Colonic mucosa (tissue), 4 donors: ENCODE measurements around the gene GNB1. TPM values are rescaled to one million over a fixed set of nuclear protein-coding genes. Genes with fewer than 3 reads are reported as not detected.

ENCODE experiments used
- DNase-seq: peaks from one replicate; pipeline ENCODE4 v3.0.0-alpha.2; 2020
- H3K27ac ChIP-seq: fragments of 200-600 bp; one replicate; pipeline ENCODE4 v1.8.0; 2021
- H3K27me3 ChIP-seq: fragments of 200-600 bp; one replicate; pipeline ENCODE4 v1.8.0; 2021
- H3K36me3 ChIP-seq: fragments of 200-600 bp; one replicate; pipeline ENCODE4 v1.8.0; 2021
- H3K4me1 ChIP-seq: fragments of 200-600 bp; one replicate; pipeline ENCODE4 v1.8.0; 2021; ENCODE audit warnings: mild to moderate bottlenecking
- H3K4me3 ChIP-seq: fragments of 200-600 bp; one replicate; pipeline ENCODE4 v1.8.0; 2021
- H3K9ac ChIP-seq, 2 donors: one replicate each; pipeline ENCODE4 v1.7.0; 2013; ENCODE audit warnings: control low read depth in 2 of 2, low read depth in 2 of 2, low read length in 2 of 2
- H3K9me3 ChIP-seq: fragments of 200-600 bp; one replicate; pipeline ENCODE4 v1.8.0; 2021
- intact Hi-C: fragments of 100-400 bp; cut with DNase I; formaldehyde crosslinking; loops from one replicate; pipeline ENCODE4 v1.14.1; 2022
- total RNA-seq, 2 donors: library from RNA; stranded (reverse); fragmentation: NEBNext Ultra II Directional in 1 of 2; extraction: Animal tissue kit (Norgen Biotek cat#: 25700) in 1 of 2; gene quantifications; one replicate each; pipeline ENCODE4 v1.2.1, GENCODE V29; 2021
- TF ChIP-seq, protein P1 (sequence below): fragments of 200-600 bp; IDR thresholded peaks from one replicate; pipeline ENCODE4 v1.8.0; 2022; ENCODE audit warnings: antibody characterized with exemption, mild to moderate bottlenecking
- donor health status: healthy.
- donor health status: DM: no; HTN: no; CAD: no.
- donor health status: DM: no; HTN: no; CAD: no.

Gene GNB1
- total RNA-seq, 2 donors from 2014 or later: 281 to 367 TPM

- H3K9me3 ChIP-seq: no peaks in the 10 kb centered on the region
- TF ChIP-seq, protein P1, sequence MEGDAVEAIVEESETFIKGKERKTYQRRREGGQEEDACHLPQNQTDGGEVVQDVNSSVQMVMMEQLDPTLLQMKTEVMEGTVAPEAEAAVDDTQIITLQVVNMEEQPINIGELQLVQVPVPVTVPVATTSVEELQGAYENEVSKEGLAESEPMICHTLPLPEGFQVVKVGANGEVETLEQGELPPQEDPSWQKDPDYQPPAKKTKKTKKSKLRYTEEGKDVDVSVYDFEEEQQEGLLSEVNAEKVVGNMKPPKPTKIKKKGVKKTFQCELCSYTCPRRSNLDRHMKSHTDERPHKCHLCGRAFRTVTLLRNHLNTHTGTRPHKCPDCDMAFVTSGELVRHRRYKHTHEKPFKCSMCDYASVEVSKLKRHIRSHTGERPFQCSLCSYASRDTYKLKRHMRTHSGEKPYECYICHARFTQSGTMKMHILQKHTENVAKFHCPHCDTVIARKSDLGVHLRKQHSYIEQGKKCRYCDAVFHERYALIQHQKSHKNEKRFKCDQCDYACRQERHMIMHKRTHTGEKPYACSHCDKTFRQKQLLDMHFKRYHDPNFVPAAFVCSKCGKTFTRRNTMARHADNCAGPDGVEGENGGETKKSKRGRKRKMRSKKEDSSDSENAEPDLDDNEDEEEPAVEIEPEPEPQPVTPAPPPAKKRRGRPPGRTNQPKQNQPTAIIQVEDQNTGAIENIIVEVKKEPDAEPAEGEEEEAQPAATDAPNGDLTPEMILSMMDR: no peak
- no peak for DNase-seq
- H3K4me1 ChIP-seq: peaks cover 15% of the 10 kb centered on the region
- H3K36me3 ChIP-seq: no peaks in the 10 kb centered on the region
- no peak within 1 kb of the TSS for H3K9ac ChIP-seq
- no peaks in the 10 kb centered on the region for H3K27me3 ChIP-seq
- no peak within 1 kb of the TSS for H3K27ac ChIP-seq
- no peak within 1 kb of the TSS for H3K4me3 ChIP-seq
- intact Hi-C loops: no loop called here
These were observed 24.2 kb upstream of the GNB1 start, which contains the start of gene CALML6 for GRCh38 chr1:1914971-1915692. CALML6 (plus strand) TSS chr1:1915260; CDS start chr1:1915281, 21 bp downstream.

DNA sequence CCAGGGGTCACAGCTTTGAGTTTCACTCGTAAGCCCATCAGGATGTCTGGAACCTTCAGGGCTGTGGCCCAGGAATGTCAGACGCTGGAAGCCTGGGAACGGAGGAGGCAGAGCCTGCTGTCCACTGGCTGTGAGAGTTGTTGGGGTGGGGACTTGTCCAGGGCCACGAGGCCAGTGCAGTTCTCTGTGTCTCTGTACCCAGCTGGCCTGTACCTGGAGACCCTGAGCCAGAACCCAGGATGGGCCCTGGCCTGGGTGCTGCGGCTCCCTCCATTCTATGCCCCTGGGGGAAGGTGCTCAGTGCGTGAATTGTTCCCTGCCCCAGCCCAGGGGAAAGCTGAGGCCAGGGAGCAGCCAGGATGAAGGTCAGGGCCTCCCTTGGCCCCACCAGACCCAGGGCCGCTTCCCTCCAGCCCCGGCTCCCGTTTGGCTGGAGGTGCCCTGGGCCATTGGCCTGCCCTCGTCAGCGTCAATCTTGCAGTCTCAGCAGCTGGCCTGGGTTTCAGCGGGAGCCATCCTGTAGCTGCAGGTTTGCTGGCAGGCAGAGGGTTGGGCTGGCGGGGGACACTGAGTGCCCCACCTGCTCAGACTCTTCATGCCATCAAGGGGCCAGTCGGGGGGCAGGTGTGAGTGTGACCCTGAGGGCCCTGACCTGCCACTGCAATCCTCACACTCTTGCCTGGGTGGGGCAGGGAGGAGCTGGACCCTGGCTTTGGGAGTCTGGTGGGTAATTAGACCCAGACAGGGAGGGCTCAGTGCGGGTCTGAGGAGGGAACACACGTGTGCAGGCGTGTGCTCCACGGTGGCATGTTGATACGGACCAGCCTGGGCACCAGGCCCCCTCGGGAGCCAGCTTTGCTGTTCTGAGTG is 23.4 kb upstream of the GNB1 start:
- intact Hi-C loops: no loop called here
- Histone ChIP-seq H3K27ac (no peak overlapping the region), H3K4me1 (peaks cover 10% of the 10 kb centered on the region)

GRCh38 chr1:1911350-1912041 is 20.6 kb upstream of the GNB1 start:
- no peaks in the 10 kb centered on the region for H3K9me3 ChIP-seq
- DNase-seq: no peak
- no peak overlapping the region for H3K4me3 ChIP-seq
- peaks cover 4% of the 10 kb centered on the region for H3K4me1 ChIP-seq
- H3K9ac ChIP-seq: no peak overlapping the region
- intact Hi-C loops: no loop called here
- TF ChIP-seq, protein P1: no peak
- H3K36me3 ChIP-seq: no peaks in the 10 kb centered on the region
- no peak overlapping the region for H3K27ac ChIP-seq
- H3K27me3 ChIP-seq: no peaks in the 10 kb centered on the region

More for the DNA sequence above, 23.4 kb upstream of the GNB1 start:
- Histone ChIP-seq H3K4me3 (no peak overlapping the region), H3K27me3 (no peaks in the 10 kb centered on the region), H3K9ac (no peak overlapping the region), H3K9me3 (no peaks in the 10 kb centered on the region), H3K36me3 (no peaks in the 10 kb centered on the region)
- TF ChIP-seq, protein P1: no peak
- no peak for DNase-seq

GRCh38 chr1:1910651-1911331 is 19.9 kb upstream of the GNB1 start:
- peaks cover 4% of the 10 kb centered on the region for H3K4me1 ChIP-seq
- H3K9me3 ChIP-seq: no peaks in the 10 kb centered on the region
- DNase-seq: peak; percentile 25
- H3K27me3 ChIP-seq: no peaks in the 10 kb centered on the region
- TF ChIP-seq, protein P1: no peak
- H3K27ac ChIP-seq: no peak overlapping the region
- H3K9ac ChIP-seq: no peak overlapping the region
- no peaks in the 10 kb centered on the region for H3K36me3 ChIP-seq
- no peak overlapping the region for H3K4me3 ChIP-seq
- intact Hi-C loops: no loop called here

- no peak overlapping the region for H3K27ac ChIP-seq
- H3K9ac ChIP-seq: peak overlapping the region; percentile 66 to 68
- intact Hi-C loops: no loop called here
- no peaks in the 10 kb centered on the region for H3K36me3 ChIP-seq
- TF ChIP-seq, protein P1: no peak
- H3K27me3 ChIP-seq: no peaks in the 10 kb centered on the region
- H3K9me3 ChIP-seq: no peaks in the 10 kb centered on the region
- H3K4me1 ChIP-seq: peaks cover 4% of the 10 kb centered on the region
- no peak overlapping the region for H3K4me3 ChIP-seq
- no peak for DNase-seq
These were observed 19.2 kb upstream of the GNB1 start for GRCh38 chr1:1910033-1910465.
